Occipital lobe (tissue), 2 donors: ENCODE results near the gene CCDC27. TPM values are rescaled to one million over a fixed set of nuclear protein-coding genes. Genes with fewer than 3 reads are reported as not detected.
"Not testable (repeated sequence)": the region's sequence is repeated elsewhere in the genome, so short reads cannot be mapped to it uniquely, and the experiment has no call there.

ENCODE experiments used
- DNase-seq: peaks from one replicate; lab custom pipeline; 2025; lab: John Stamatoyannopoulos, UW
- total RNA-seq: library from RNA; depleted of rRNA; stranded (reverse); fragments of >200 nt; gene quantifications from one replicate; pipeline ENCODE4 v1.2.3, GENCODE V29; 2014

CCDC27 gene
- total RNA-seq, 1 donor from 2014 or later = not detected

- DNase-seq = no peak
These were observed 37.4 kb downstream of the CCDC27 start for GRCh38 chr1:3789421-3790300.

GRCh38 chr1:3790500-3790923, 38.3 kb downstream of the CCDC27 start:
- DNase-seq = no peak

- DNase-seq = no peak
These were observed 38.7 kb downstream of the CCDC27 start for GRCh38 chr1:3790952-3791351.

GRCh38 chr1:3795453-3796214, 43.4 kb downstream of the CCDC27 start:
- DNase-seq = no peak

GRCh38 chr1:3796215-3797061, 44.2 kb downstream of the CCDC27 start, which contains the start of gene LRRC47:
Gene LRRC47, minus strand, starts transcription at chr1:3796498. Its CDS starts 22 bp downstream, at chr1:3796476.
- DNase-seq = peak; percentile 95

GRCh38 chr1:3799976-3800685, 47.9 kb downstream of the CCDC27 start:
- DNase-seq = no peak

GRCh38 chr1:3800795-3801194, 48.5 kb downstream of the CCDC27 start:
- DNase-seq = not testable (repeated sequence)

- no peak for DNase-seq
These were observed 51.8 kb downstream of the CCDC27 start for GRCh38 chr1:3803905-3804626.

- not testable (repeated sequence) for DNase-seq
These were observed 52.3 kb downstream of the CCDC27 start for GRCh38 chr1:3804627-3804944.

GRCh38 chr1:3805038-3805437, 52.8 kb downstream of the CCDC27 start:
- DNase-seq = no peak

- DNase-seq = no peak
These were observed 55.5 kb downstream of the CCDC27 start for GRCh38 chr1:3807769-3808168.

GRCh38 chr1:3809680-3810079, 57.4 kb downstream of the CCDC27 start:
- DNase-seq = no peak

GRCh38 chr1:3810149-3810761, 58.0 kb downstream of the CCDC27 start:
- not testable (repeated sequence) for DNase-seq

GRCh38 chr1:3811595-3811911, 59.3 kb downstream of the CCDC27 start:
- no peak for DNase-seq

GRCh38 chr1:3814065-3814464, 61.8 kb downstream of the CCDC27 start:
- DNase-seq = no peak

- DNase-seq = no peak
These were observed 62.7 kb downstream of the CCDC27 start for GRCh38 chr1:3814771-3815561.

- DNase-seq = no peak
These were observed 64.3 kb downstream of the CCDC27 start for GRCh38 chr1:3816331-3817137.

GRCh38 chr1:3817138-3817740, 65.0 kb downstream of the CCDC27 start:
- no peak for DNase-seq
